Head of caudate nucleus (tissue), 42 donors: ENCODE data around the gene RGS7.
"Not testable (repeated sequence)": the region's sequence is repeated elsewhere in the genome, so short reads cannot be mapped to it uniquely, and the experiment has no call there.

Experiments
- DNase-seq, 42 donors: peaks; one replicate each; pipeline versions ENCODE4 v3.0.0 to v3.0.0-alpha.2; 2020 to 2021; ENCODE audit warnings: mixed read lengths in 7 of 42
- intact Hi-C: fragments of 100-400 bp; cut with DNase I; formaldehyde crosslinking; loops from one replicate; pipeline ENCODE4 v1.15.0; 2022

RGS7 gene

DNA sequence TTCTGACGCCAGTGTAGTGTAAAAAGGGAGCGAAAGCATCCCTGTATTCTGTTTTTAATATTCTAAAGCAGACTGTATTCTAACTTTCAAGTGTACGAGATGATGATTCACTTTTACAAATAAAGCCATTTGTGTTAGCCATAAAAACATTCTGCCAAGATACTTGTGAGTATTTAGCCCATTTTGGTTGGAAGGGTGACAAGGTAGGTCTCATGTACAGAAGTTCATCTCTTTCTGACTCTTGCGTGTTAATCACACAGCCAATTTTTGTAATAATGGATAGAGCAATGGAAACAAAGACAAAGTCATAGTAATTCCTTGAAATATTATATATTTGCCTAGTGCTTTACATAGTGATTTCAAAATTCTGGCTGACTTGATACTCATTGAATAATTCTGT lies 619.7 kb downstream of the RGS7 start:
- no peak for DNase-seq
- intact Hi-C loops, result no loop called here

- intact Hi-C loops, result not testable (repeated sequence)
- peak in 1 of 42 donors; percentile 3 for DNase-seq
These were observed 622.3 kb downstream of the RGS7 start for GRCh38 chr1:240734705-240735104.

GRCh38 chr1:240734001-240734400 lies 623.0 kb downstream of the RGS7 start:
- intact Hi-C loops, result no loop called here
- DNase-seq, result peak in 1 of 42 donors; percentile 16

DNA sequence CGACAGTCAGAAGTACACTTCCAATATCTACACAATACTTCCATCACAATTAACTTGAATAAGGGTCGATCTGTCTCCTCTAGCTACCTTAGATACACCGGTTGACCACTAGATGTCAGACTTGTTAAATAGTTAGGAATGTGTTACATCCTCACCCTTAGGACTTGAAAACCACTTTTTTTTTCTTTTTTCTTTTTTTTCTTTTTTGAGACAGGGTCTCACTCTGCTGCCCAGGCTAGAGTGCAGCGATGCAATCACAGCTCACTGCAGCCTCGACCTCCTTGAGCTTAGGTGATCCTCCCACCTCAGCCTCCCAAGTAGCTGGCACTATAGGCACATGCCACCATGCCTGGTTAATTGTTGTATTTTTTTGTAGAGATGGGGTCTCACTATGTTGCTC lies 624.6 kb downstream of the RGS7 start:
- peak in 6 of 42 donors; percentile 5 to 40 (median 24) for DNase-seq
- intact Hi-C loops, result no loop called here
